Measurements from ENCODE around the gene COMMD9.

COMMD9 gene

DNA sequence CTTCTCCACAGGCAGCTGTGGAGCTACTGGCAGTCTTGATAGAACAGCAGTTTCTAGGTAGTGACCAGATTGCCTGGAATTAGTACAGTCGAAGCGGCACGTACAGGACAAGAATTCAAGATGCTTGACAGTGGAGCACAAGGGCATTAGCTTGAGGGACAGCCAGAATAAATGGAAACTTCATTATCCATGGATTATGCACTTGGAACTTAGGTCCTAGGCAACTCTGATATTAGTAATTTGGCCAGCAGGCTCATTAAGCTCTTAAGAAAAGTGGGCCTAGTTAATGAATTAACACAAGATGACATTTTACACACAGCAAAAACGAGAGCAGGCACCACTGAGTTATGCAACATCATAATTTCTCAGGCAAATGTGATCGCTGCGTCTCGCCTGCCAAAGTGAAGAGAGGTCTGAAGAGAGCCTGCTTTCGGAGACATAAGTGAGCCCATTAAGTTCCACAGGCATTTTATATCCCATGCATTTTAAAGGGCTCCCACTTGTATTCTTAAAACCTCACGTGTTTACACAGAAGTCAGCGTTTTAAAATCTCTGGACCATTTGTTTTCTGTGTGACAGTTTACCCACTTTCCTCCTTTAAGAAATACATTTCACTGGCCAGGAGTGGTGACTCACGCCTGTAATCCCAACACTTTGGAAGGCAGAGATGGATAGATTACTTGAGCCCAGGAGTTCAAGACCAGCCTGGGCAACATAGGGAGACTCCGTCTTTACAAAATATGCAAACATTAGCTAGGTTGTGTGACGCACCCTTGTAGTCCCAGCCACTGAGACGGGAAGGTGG lies 66.2 kb downstream of the COMMD9 start:
- DNase-seq (ENCODE audit: low read depth) = no peak
